Forelimb muscle (tissue), 1 donor: ENCODE measurements around the gene CIDEC. TPM values are rescaled to one million over a fixed set of nuclear protein-coding genes. Genes with fewer than 3 reads are reported as not detected.

ENCODE experiments used
- polyA plus RNA-seq: library from polyadenylated mRNA; unstranded; fragments of 120-200 nt; gene quantifications from one replicate; pipeline ENCODE4 v1.2.1, GENCODE V29; 2013; ENCODE audit not compliant: insufficient read length

Gene CIDEC
- polyA plus RNA-seq, 1 donor: 0.22 TPM

Other genes starting within 250 kb of the CIDEC start
- gene MTMR14, start 230.7 kb downstream of the CIDEC start, polyA plus RNA-seq: 19.1 TPM
- not detected for gene CPNE9, start 176.4 kb downstream of the CIDEC start, polyA plus RNA-seq
- 11.7 TPM for gene BRPF1, start 148.5 kb downstream of the CIDEC start, polyA plus RNA-seq
- 30.0 TPM for gene OGG1, start 130.3 kb downstream of the CIDEC start, polyA plus RNA-seq
- 11.9 TPM for gene CAMK1, start 110.3 kb downstream of the CIDEC start, polyA plus RNA-seq
- gene TADA3, start 87.8 kb downstream of the CIDEC start, polyA plus RNA-seq: 61.8 TPM
- gene ARPC4, start 87.2 kb downstream of the CIDEC start, polyA plus RNA-seq: 75.6 TPM
- gene TTLL3, start 70.0 kb downstream of the CIDEC start, polyA plus RNA-seq: 35.6 TPM
- 29.7 TPM for gene RPUSD3, start 36.2 kb downstream of the CIDEC start, polyA plus RNA-seq
- 31.7 TPM for gene JAGN1, start 10.4 kb upstream of the CIDEC start, polyA plus RNA-seq
- gene IL17RE, start 22.6 kb upstream of the CIDEC start, polyA plus RNA-seq: 1.8 TPM
- gene IL17RC, start 36.8 kb upstream of the CIDEC start, polyA plus RNA-seq: 28.4 TPM
- 36.7 TPM for gene CRELD1, start 53.6 kb upstream of the CIDEC start, polyA plus RNA-seq
- 2.3 TPM for gene PRRT3, start 72.2 kb upstream of the CIDEC start, polyA plus RNA-seq
- gene EMC3, start 106.6 kb upstream of the CIDEC start, polyA plus RNA-seq: 37.4 TPM
- gene FANCD2, start 146.2 kb upstream of the CIDEC start, polyA plus RNA-seq: 6.9 TPM
- gene FANCD2OS, start 228.0 kb upstream of the CIDEC start, polyA plus RNA-seq: 0.30 TPM
- 127 TPM for gene BRK1, start 235.4 kb upstream of the CIDEC start, polyA plus RNA-seq